ENCODE results near the gene DNAAF1. TPM values are rescaled to one million over a fixed set of nuclear protein-coding genes. Genes with fewer than 3 reads are reported as not detected.

The DNAAF1 gene
- total RNA-seq, 3 donors from 2014 or later = 1.2 to 9.5 TPM; not detected in 1

DNA sequence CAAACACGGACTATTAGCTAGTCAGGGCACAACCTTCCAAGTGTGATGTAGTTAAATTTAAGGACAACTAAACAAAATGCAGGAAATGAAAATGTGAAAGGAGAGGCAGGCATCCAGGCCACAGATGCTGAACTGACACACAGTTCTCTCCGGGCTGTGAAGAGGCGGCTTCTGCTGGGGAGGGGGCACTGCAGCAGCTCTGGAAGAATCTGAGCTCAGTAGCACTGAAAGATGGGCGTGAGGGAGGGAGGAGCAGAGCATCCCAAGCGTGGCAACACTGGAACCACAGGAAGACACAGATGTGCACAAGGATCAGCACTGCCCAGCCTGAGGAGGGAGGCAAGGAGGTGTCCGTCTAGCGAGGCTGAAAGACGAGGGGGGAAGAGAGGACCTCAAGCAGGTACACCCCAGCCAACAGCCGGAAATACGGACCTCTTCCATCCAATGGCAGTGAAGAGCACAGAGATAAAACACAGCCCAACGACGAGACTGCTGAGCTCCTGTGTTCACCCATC, 39.8 kb upstream of the DNAAF1 start:
- Histone ChIP-seq H3K4me1 (no peaks in the 10 kb centered on the region), H3K9me3 (no peaks in the 10 kb centered on the region), H3K4me3 (no peak overlapping the region), H3K36me3 (no peaks in the 10 kb centered on the region), H3K27ac (peak overlapping the region in 1 of 2 donors; percentile 58), H3K27me3 (no peaks in the 10 kb centered on the region)
- no peak for TF ChIP-seq POLR2AphosphoS5 (IDR thresholded peaks at IDR 0.05)
- TF ChIP-seq, protein P1, sequence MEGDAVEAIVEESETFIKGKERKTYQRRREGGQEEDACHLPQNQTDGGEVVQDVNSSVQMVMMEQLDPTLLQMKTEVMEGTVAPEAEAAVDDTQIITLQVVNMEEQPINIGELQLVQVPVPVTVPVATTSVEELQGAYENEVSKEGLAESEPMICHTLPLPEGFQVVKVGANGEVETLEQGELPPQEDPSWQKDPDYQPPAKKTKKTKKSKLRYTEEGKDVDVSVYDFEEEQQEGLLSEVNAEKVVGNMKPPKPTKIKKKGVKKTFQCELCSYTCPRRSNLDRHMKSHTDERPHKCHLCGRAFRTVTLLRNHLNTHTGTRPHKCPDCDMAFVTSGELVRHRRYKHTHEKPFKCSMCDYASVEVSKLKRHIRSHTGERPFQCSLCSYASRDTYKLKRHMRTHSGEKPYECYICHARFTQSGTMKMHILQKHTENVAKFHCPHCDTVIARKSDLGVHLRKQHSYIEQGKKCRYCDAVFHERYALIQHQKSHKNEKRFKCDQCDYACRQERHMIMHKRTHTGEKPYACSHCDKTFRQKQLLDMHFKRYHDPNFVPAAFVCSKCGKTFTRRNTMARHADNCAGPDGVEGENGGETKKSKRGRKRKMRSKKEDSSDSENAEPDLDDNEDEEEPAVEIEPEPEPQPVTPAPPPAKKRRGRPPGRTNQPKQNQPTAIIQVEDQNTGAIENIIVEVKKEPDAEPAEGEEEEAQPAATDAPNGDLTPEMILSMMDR (IDR thresholded peaks at IDR 0.05) = no peak
- no peak for TF ChIP-seq POLR2A (IDR thresholded peaks at IDR 0.05)
- intact Hi-C loops (cut with DNase I; ENCODE audit: low total_unique reads) = no loop called here
- no peak for DNase-seq (ENCODE audit: low spot score in 2 of 2)

DNA sequence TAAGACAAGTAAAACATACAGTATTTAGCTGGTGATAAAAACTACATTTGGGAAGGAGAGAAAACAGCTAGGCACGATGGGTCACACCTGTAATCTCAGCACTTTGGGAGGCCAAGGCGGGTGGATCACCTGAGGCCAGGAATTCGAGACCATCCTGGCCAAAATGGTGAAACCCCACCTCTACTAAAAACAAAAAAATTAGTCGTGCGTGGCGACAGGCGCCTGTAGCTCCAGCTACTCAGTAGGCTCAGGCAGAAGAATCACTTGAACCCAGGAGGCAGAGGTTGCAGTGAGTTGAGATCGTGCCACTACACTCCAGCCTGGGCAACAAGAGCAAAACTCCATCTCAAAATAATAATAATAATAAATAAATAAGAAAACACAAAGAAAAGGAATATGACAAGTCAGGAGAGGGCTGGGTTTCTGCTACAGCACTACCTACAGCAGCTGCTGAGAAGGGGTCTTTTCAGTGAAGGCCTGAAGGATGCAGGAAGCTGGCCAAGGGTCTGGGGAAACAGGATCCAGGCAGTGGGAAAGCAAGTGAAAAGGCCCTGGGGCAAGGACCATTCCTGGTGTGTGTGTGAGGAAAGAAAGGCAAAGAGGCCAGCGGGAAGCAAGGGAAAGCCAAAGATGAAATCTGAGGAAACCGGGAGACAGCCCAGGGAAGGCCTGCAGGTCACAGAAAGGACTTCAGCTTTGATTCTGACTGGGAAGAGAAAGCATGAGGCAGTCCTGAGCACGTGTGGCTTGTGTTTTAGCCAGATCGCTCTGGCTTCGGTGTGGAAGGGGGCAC, 39.0 kb upstream of the DNAAF1 start:
- TF ChIP-seq POLR2A (IDR thresholded peaks at IDR 0.05) (no peak), POLR2AphosphoS5 (IDR thresholded peaks at IDR 0.05) (no peak)
- TF ChIP-seq, protein P1 (IDR thresholded peaks at IDR 0.05) = no peak
- Histone ChIP-seq H3K4me1 (no peaks in the 10 kb centered on the region), H3K36me3 (no peaks in the 10 kb centered on the region), H3K9me3 (no peaks in the 10 kb centered on the region), H3K27ac (peak overlapping the region; percentile 58 to 68), H3K4me3 (no peak overlapping the region), H3K27me3 (no peaks in the 10 kb centered on the region)
- DNase-seq (ENCODE audit: low spot score in 2 of 2) = no peak
- intact Hi-C loops (cut with DNase I; ENCODE audit: low total_unique reads) = no loop called here

DNA sequence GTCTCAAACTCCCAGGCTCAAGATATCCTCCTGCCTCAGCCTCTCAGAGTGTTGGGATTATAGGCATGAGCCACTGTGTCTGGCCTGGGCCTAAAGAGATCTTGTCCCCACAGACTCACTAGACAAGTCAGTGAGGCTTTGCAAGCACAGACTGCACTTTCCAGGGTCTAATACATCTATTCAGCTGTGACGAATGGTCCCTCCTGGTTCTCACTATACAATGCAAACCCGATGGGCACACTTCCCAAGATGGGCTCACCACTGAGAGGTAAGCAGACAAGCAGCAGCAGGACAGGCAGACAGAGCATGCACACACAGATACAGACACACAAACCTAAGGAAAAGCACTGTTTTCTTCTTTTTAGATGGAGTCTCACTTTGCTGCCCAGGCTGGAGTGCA, 37.2 kb upstream of the DNAAF1 start:
- no peaks in the 10 kb centered on the region for H3K4me1 ChIP-seq
- H3K27me3 ChIP-seq = no peaks in the 10 kb centered on the region
- H3K27ac ChIP-seq = no peak overlapping the region
- intact Hi-C loops (cut with DNase I; ENCODE audit: low total_unique reads) = no loop called here
- TF ChIP-seq POLR2AphosphoS5 (IDR thresholded peaks at IDR 0.05) (no peak), POLR2A (IDR thresholded peaks at IDR 0.05) (no peak)
- TF ChIP-seq, protein P1 (IDR thresholded peaks at IDR 0.05) = no peak
- no peaks in the 10 kb centered on the region for H3K36me3 ChIP-seq
- no peak for DNase-seq (ENCODE audit: low spot score in 2 of 2)
- H3K4me3 ChIP-seq = no peak overlapping the region
- no peaks in the 10 kb centered on the region for H3K9me3 ChIP-seq

DNA sequence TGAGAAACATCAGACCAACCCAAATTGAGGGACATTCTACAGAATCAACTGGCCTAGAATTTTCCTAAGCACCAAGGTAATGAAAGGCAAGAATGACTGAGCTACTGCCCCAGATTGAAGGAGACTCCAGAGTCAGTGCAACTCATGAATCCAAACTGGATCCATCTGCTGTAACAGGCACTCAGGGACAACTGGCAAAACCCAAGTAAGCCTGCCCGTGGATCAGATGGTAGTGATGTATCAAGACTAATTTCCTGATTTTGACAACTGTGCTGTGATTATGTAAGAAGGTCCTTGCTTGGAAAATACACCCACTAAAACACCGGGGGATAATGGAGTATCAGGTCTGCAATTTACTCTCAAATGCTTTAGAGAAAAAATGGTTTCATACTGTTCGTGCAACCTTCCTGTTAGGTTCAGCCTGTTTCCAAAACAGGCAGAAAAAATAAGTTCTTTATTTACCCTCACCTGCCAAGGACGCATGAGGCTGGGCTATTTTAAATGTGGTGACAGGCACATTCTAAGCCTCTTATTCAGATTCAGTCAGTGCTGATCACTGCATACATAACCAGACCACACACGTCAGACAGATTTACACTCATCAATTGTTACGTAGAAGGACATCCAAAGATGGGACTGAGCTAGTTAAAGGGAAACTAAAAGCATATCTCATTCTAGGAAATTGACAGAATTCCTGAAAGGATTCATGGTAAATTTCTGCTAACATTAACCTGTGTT, 35.3 kb upstream of the DNAAF1 start:
- Histone ChIP-seq H3K27me3 (no peaks in the 10 kb centered on the region), H3K4me1 (no peaks in the 10 kb centered on the region), H3K4me3 (no peak overlapping the region), H3K36me3 (no peaks in the 10 kb centered on the region), H3K27ac (no peak overlapping the region), H3K9me3 (no peaks in the 10 kb centered on the region)
- intact Hi-C loops (cut with DNase I; ENCODE audit: low total_unique reads) = no loop called here
- TF ChIP-seq, protein P1 (IDR thresholded peaks at IDR 0.05) = no peak
- TF ChIP-seq POLR2A (IDR thresholded peaks at IDR 0.05) (no peak), POLR2AphosphoS5 (IDR thresholded peaks at IDR 0.05) (no peak)
- no peak for DNase-seq (ENCODE audit: low spot score in 2 of 2)

DNA sequence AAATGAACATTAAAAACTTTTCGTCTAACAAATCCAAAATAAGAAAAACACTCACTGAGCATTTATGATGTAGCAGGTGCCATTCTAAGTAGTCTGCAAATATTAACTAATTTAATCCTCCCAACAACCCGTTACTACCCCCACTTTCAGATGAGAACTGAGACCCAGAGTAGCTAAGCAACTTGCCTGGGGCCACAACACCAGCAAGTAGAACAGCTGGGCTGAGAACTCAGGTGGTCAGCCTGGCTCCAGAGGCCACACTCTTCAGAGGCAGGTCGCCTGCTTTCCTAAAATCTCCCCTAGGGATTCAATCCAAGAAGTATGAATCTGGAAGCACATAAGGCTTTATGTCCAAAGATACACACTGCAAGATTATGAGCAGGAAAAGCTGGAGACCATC, 34.6 kb upstream of the DNAAF1 start:
- Histone ChIP-seq H3K27ac (no peak overlapping the region), H3K4me3 (no peak overlapping the region), H3K27me3 (no peaks in the 10 kb centered on the region), H3K36me3 (no peaks in the 10 kb centered on the region), H3K4me1 (no peaks in the 10 kb centered on the region), H3K9me3 (no peaks in the 10 kb centered on the region)
- intact Hi-C loops (cut with DNase I; ENCODE audit: low total_unique reads) = no loop called here
- no peak for DNase-seq (ENCODE audit: low spot score in 2 of 2)
- TF ChIP-seq POLR2AphosphoS5 (IDR thresholded peaks at IDR 0.05) (no peak), POLR2A (IDR thresholded peaks at IDR 0.05) (no peak)
- TF ChIP-seq, protein P1 (IDR thresholded peaks at IDR 0.05) = no peak
